Measurements from ENCODE around the gene MORF4L1.

- TF ChIP-seq, protein P1, sequence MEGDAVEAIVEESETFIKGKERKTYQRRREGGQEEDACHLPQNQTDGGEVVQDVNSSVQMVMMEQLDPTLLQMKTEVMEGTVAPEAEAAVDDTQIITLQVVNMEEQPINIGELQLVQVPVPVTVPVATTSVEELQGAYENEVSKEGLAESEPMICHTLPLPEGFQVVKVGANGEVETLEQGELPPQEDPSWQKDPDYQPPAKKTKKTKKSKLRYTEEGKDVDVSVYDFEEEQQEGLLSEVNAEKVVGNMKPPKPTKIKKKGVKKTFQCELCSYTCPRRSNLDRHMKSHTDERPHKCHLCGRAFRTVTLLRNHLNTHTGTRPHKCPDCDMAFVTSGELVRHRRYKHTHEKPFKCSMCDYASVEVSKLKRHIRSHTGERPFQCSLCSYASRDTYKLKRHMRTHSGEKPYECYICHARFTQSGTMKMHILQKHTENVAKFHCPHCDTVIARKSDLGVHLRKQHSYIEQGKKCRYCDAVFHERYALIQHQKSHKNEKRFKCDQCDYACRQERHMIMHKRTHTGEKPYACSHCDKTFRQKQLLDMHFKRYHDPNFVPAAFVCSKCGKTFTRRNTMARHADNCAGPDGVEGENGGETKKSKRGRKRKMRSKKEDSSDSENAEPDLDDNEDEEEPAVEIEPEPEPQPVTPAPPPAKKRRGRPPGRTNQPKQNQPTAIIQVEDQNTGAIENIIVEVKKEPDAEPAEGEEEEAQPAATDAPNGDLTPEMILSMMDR (conservative IDR thresholded peaks at IDR 0.05; ENCODE audit: low read depth, low read length): no peak
- no peak for TF ChIP-seq EZH2 (IDR thresholded peaks at IDR 0.05; ENCODE audit: borderline replicate concordance, low read depth, low read length, poor library complexity, severe bottlenecking)
Measured at GRCh38 chr15:78880242-78880533, 7.5 kb downstream of the MORF4L1 start.
